Naive thymus-derived CD4-positive, alpha-beta T cell (primary cell): ENCODE data around the gene TMEM176A. TPM values are rescaled to one million over a fixed set of nuclear protein-coding genes. Genes with fewer than 3 reads are reported as not detected.
"Not testable (repeated sequence)": the region's sequence is repeated elsewhere in the genome, so short reads cannot be mapped to it uniquely, and the experiment has no call there.

Experiments used
- ATAC-seq: fragments of 150-1000 bp; cut with Tn5 transposase; 2 replicates; pipeline ENCODE4 v1.10.0; 2021; ENCODE audit warnings: mild to moderate bottlenecking, moderate library complexity
- CTCF ChIA-PET: fragments of 350-600 bp; sonication (Branson Sonifier 250); formaldehyde crosslinking; loops from one replicate; lab custom pipeline; 2021; ENCODE audit warnings: antibody characterized with exemption; lab: Charles Lee
- POLR2A ChIA-PET: fragments of 350-600 bp; sonication (Branson Sonifier 250); formaldehyde crosslinking; loops from one replicate; lab custom pipeline; 2021; ENCODE audit warnings: antibody characterized with exemption, inconsistent platforms; lab: Charles Lee
- DNase-seq, 9 donors: peaks; one replicate each; pipeline versions ENCODE4 v3.0.0 to v3.0.0-alpha.2; 2020 to 2022; ENCODE audit warnings: mixed read lengths in 1 of 9
- H3K27ac ChIP-seq: one replicate; pipeline ENCODE4 v1.7.0; 2013; ENCODE audit warnings: mild to moderate bottlenecking, low read depth, low read length, moderate library complexity
- H3K27me3 ChIP-seq, 2 donors: one replicate each; pipeline ENCODE4 v1.7.0; 2013; ENCODE audit warnings: low read length in 2 of 2, mild to moderate bottlenecking in 2 of 2, moderate library complexity in 2 of 2; ENCODE audit not compliant: control insufficient read depth in 2 of 2, insufficient read depth in 2 of 2
- H3K36me3 ChIP-seq, 3 experiments: 1 replicate in 2 of 3; 2 replicates in 1 of 3; pipeline ENCODE4 v1.7.0; 2013; ENCODE audit warnings: low read length in 3 of 3, mild to moderate bottlenecking in 3 of 3, moderate library complexity in 1 of 3; ENCODE audit not compliant: insufficient read depth in 3 of 3, control insufficient read depth in 2 of 3
- H3K4me1 ChIP-seq, 2 donors: one replicate each; pipeline ENCODE4 v1.7.0; 2013; ENCODE audit warnings: low read length in 2 of 2, mild to moderate bottlenecking in 2 of 2, moderate library complexity in 1 of 2; ENCODE audit not compliant: control insufficient read depth in 2 of 2, insufficient read depth in 2 of 2
- H3K4me3 ChIP-seq: 2 replicates; pipeline ENCODE4 v1.7.0; 2013; ENCODE audit warnings: mild to moderate bottlenecking, low read length
- H3K9me3 ChIP-seq, 3 experiments: 1 replicate in 2 of 3; 2 replicates in 1 of 3; pipeline ENCODE4 v1.7.0; 2013; ENCODE audit warnings: low read length in 3 of 3; ENCODE audit not compliant: control insufficient read depth in 2 of 3
- H3K27ac Mint-ChIP-seq, 9 donors: one replicate each; pipeline ENCODE4 v1.8.0; 2020 to 2022; ENCODE audit warnings: mixed read lengths in 9 of 9, mild to moderate bottlenecking in 8 of 9, moderate library complexity in 5 of 9, inconsistent platforms in 2 of 9
- H3K27me3 Mint-ChIP-seq, 5 donors: one replicate each; pipeline ENCODE4 v1.8.0; 2021 to 2022; ENCODE audit warnings: mixed read lengths in 5 of 5, mild to moderate bottlenecking in 1 of 5
- H3K36me3 Mint-ChIP-seq, 5 donors: one replicate each; pipeline ENCODE4 v1.8.0; 2020 to 2022; ENCODE audit warnings: mixed read lengths in 5 of 5, mild to moderate bottlenecking in 3 of 5, inconsistent platforms in 1 of 5
- H3K4me1 Mint-ChIP-seq, 7 donors: one replicate each; pipeline ENCODE4 v1.8.0; 2020 to 2022; ENCODE audit warnings: mixed read lengths in 7 of 7, mild to moderate bottlenecking in 3 of 7, inconsistent platforms in 1 of 7
- H3K4me3 Mint-ChIP-seq, 10 donors: one replicate each; pipeline ENCODE4 v1.8.0; 2020 to 2022; ENCODE audit warnings: mild to moderate bottlenecking in 10 of 10, mixed read lengths in 10 of 10, moderate library complexity in 6 of 10, inconsistent platforms in 2 of 10
- H3K9me3 Mint-ChIP-seq, 11 donors: one replicate each; pipeline ENCODE4 v1.8.0; 2020 to 2022; ENCODE audit warnings: mixed read lengths in 11 of 11, mild to moderate bottlenecking in 4 of 11, inconsistent platforms in 1 of 11, moderate library complexity in 1 of 11
- intact Hi-C, 2 donors: fragments of 100-400 bp; cut with micrococcal nuclease; formaldehyde crosslinking; loops; one replicate each; pipeline ENCODE4 v1.15.1; 2023
- polyA plus RNA-seq, 2 donors: library from polyadenylated mRNA; unstranded; fragments of 300-500 nt; fragmentation: Illumina TruSeq; gene quantifications; one replicate each; pipeline ENCODE4 v1.2.3, GENCODE V29; 2021
- total RNA-seq, 6 experiments: library from RNA in 5 of 6; stranded (reverse) in 5 of 6; gene quantifications; 1 replicate in 5 of 6; 2 replicates in 1 of 6; pipeline ENCODE4 v1.2.3 and lab custom pipeline; 2021 to 2026

TMEM176A gene
- total and polyA plus RNA-seq, 7 experiments from 2014 or later, result 0.35 to 4.4 (median 1.3) TPM; not detected in 2

DNA sequence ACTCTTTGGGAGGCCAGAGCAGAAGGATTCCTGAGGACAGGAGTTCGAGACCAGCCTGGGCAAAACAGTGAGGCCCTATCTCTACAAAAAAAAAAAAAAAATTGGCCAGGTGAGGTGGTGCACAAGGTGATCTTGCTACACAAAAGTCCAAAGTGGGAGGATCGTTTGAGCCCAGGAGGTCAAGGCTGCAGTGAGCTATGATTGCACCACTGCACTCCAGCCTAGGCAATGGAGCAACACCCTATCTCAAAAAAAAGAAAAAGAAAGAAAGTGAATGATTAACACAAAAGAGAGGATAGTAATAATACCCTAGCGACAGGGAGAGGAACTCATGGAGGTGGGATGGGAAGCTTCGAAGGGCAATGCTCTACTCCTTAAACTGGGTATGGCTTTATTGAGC is 30.8 kb upstream of the TMEM176A start:
- Histone ChIP-seq H3K4me1 (no peaks in the 10 kb centered on the region), H3K36me3 (no peaks in the 10 kb centered on the region), H3K9me3 (no peaks in the 10 kb centered on the region), H3K27me3 (no peaks in the 10 kb centered on the region), H3K4me3 (no peak overlapping the region), H3K27ac (no peak overlapping the region)
- intact Hi-C loops, result loop anchor here in 1 of 2 donors (10.0 kb wide), 3 partner anchors 125 to 345 kb away; no protein-coding TSS in a partner anchor
- CTCF ChIA-PET, result interaction anchor here (0.6 to 1.0 kb wide), 3 partner anchors 9 to 115 kb away, joined by 3 to 6 read pairs (median 4); no protein-coding TSS in a partner anchor
- H3K9me3 Mint-ChIP-seq, result peaks cover 6 to 25% (median 14%) of the 10 kb centered on the region in 11 donors
- DNase-seq, result no peak
- no peak for ATAC-seq
- peaks cover 0 to 12% (median 6%) of the 10 kb centered on the region in 5 donors for H3K36me3 Mint-ChIP-seq
- no peak overlapping the region for H3K4me3 Mint-ChIP-seq
- POLR2A ChIA-PET, result interaction anchor here (0.5 to 0.7 kb wide), 2 partner anchors 28 to 94 kb away, joined by 3 to 4 read pairs; no protein-coding TSS in a partner anchor
- H3K27ac Mint-ChIP-seq, result no peak overlapping the region
- peaks cover 0 to 36% (median 0%) of the 10 kb centered on the region in 5 donors for H3K27me3 Mint-ChIP-seq
- H3K4me1 Mint-ChIP-seq, result no peaks in the 10 kb centered on the region

DNA sequence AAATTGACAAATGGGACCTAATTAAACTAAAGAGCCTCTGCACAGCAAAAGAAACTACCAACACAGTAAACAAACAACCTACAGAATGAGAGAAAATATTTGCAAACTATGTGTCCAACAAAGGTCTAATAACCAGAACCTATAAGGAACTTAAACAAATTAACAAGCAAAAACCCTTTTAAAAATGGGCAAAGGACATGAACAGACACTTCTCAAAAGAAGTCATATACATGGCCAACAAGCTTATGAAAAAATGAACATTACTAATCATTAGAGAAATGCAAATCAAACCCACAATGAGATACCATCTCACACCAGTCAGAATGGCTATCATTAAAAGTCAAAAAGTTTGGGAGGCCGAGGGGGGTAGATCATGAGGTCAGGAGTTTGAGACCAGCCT is 26.4 kb upstream of the TMEM176A start:
- DNase-seq, H3K9me3 ChIP-seq, H3K27ac Mint-ChIP-seq, H3K27me3 ChIP-seq, ATAC-seq, H3K27ac ChIP-seq, H3K4me3 Mint-ChIP-seq, H3K36me3 ChIP-seq, H3K4me1 Mint-ChIP-seq, CTCF ChIA-PET, H3K4me1 ChIP-seq, H3K4me3 ChIP-seq: not testable (repeated sequence)
- intact Hi-C loops, result loop anchor here in 1 of 2 donors (10.0 kb wide), 3 partner anchors 121 to 341 kb away; no protein-coding TSS in a partner anchor
- Mint-ChIP-seq H3K9me3 (peaks cover 6 to 31% (median 14%) of the 10 kb centered on the region in 11 donors), H3K27me3 (peaks cover 0 to 54% (median 0%) of the 10 kb centered on the region in 5 donors), H3K36me3 (peaks cover 0 to 12% (median 6%) of the 10 kb centered on the region in 5 donors)
- POLR2A ChIA-PET, result interaction anchor here (0.7 kb wide), 1 partner anchor 118 kb away, joined by 3 read pairs; no protein-coding TSS in a partner anchor

DNA sequence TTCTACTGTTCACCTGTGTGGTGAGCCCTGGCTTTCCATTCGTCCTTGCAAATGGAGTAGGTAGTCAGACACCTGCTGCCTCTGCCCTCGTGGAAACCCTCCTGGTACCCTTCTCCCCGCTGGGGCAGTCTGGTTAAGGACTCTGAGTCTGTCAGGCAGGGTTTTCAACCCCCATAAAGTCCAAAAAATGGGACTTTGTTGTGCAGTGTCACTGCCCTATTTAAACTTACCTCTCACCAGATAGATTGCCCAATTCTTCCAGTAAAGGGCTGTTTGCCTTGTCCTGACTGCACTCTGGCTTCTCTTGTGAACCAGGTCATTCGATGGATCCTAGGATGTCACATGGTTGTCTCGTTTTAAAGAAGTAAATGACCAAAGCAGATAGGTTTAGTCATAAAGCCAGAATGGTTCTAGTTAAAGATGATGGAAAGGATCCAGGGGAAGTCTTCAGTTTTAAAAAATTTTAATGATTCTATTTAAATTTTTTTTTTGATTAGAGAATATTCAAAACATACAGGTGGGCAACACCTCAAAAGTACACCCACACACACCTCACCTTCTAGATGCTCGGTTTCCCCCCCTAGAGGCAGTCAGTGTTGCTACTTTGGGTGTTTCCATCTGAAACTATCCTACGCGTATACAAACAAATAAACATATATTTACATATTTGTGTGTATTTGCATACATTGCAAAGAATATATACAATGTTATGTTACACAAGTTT is 22.4 kb upstream of the TMEM176A start:
- intact Hi-C loops, result loop anchor here (1.0 to 10.0 kb wide), 6 partner anchors 99 to 395 kb away; no protein-coding TSS in a partner anchor
- ChIA-PET CTCF (interaction anchor here (0.6 to 1.3 kb wide), 14 partner anchors 8 to 422 kb away, joined by 3 to 5 read pairs (median 3); partner anchors contain the start of gene GIMAP6), POLR2A (no interaction called here)
- ATAC-seq (no peak), DNase-seq (no peak)
- H3K9me3 Mint-ChIP-seq, result peaks cover 6 to 19% (median 10%) of the 10 kb centered on the region in 11 donors
- no peaks in the 10 kb centered on the region for H3K36me3 ChIP-seq
- no peak overlapping the region for H3K4me3 Mint-ChIP-seq
- no peak overlapping the region for H3K27ac ChIP-seq
- no peaks in the 10 kb centered on the region for H3K27me3 ChIP-seq
- H3K9me3 ChIP-seq, result no peaks in the 10 kb centered on the region
- H3K4me1 Mint-ChIP-seq, result peaks cover 0 to 8% (median 4%) of the 10 kb centered on the region in 7 donors
- no peaks in the 10 kb centered on the region for H3K4me1 ChIP-seq
- no peak overlapping the region for H3K27ac Mint-ChIP-seq
- no peak overlapping the region for H3K4me3 ChIP-seq
- peaks cover 0 to 9% (median 5%) of the 10 kb centered on the region in 5 donors for H3K36me3 Mint-ChIP-seq
- H3K27me3 Mint-ChIP-seq, result peaks cover 0 to 47% (median 0%) of the 10 kb centered on the region in 5 donors

GRCh38 chr7:150778738-150779301 is 21.7 kb upstream of the TMEM176A start:
- H3K4me3 ChIP-seq, result no peak overlapping the region
- DNase-seq (peak; percentile 31 to 76 (median 60)), ATAC-seq (peak; percentile 88)
- intact Hi-C loops, result loop anchor here (1.0 to 10.0 kb wide), 6 partner anchors 98 to 394 kb away; no protein-coding TSS in a partner anchor
- Mint-ChIP-seq H3K4me3 (no peak overlapping the region), H3K9me3 (peaks cover 2 to 12% (median 5%) of the 10 kb centered on the region in 11 donors), H3K27ac (no peak overlapping the region), H3K27me3 (peaks cover 0 to 42% (median 0%) of the 10 kb centered on the region in 5 donors), H3K36me3 (peaks cover 0 to 4% (median under 1%) of the 10 kb centered on the region in 5 donors), H3K4me1 (peaks cover 0 to 8% (median 4%) of the 10 kb centered on the region in 7 donors)
- ChIA-PET CTCF (interaction anchor here (0.6 to 1.3 kb wide), 14 partner anchors 8 to 423 kb away, joined by 3 to 5 read pairs (median 3); partner anchors contain the start of gene GIMAP6), POLR2A (no interaction called here)
- no peaks in the 10 kb centered on the region for H3K9me3 ChIP-seq
- no peaks in the 10 kb centered on the region for H3K4me1 ChIP-seq
- no peaks in the 10 kb centered on the region for H3K36me3 ChIP-seq
- no peak overlapping the region for H3K27ac ChIP-seq
- no peaks in the 10 kb centered on the region for H3K27me3 ChIP-seq

DNA sequence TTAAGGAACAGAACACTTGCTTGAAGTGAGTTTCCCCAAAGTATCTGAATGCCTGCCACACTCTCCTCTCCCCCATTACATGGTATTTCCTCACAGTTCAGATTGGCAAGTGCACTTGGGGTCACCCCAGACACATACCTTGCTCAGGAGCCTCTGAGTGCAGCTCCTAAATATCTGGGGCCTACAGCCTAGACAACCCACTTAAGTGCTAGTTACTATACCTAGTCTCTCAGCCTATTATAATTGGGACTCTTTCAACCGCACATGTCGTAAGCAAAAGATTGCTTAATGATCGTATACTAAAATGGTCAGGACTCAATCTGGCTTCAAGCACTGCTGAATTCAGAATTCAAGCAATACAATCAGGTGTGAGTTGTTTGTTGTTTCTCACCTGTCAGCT is 20.3 kb upstream of the TMEM176A start:
- Histone ChIP-seq H3K4me3 (no peak overlapping the region), H3K4me1 (no peaks in the 10 kb centered on the region), H3K27ac (no peak overlapping the region), H3K9me3 (no peaks in the 10 kb centered on the region), H3K36me3 (no peaks in the 10 kb centered on the region), H3K27me3 (no peaks in the 10 kb centered on the region)
- DNase-seq (no peak), ATAC-seq (no peak)
- Mint-ChIP-seq H3K36me3 (no peaks in the 10 kb centered on the region), H3K9me3 (peaks cover 0 to under 1% (median 0%) of the 10 kb centered on the region in 11 donors), H3K27me3 (peaks cover 0 to 33% (median 9%) of the 10 kb centered on the region in 5 donors), H3K4me1 (peaks cover 0 to 8% (median 4%) of the 10 kb centered on the region in 7 donors), H3K27ac (no peak overlapping the region), H3K4me3 (no peak overlapping the region)
- intact Hi-C loops, result no loop called here
- CTCF ChIA-PET, result no interaction called here
- POLR2A ChIA-PET, result no interaction called here

DNA sequence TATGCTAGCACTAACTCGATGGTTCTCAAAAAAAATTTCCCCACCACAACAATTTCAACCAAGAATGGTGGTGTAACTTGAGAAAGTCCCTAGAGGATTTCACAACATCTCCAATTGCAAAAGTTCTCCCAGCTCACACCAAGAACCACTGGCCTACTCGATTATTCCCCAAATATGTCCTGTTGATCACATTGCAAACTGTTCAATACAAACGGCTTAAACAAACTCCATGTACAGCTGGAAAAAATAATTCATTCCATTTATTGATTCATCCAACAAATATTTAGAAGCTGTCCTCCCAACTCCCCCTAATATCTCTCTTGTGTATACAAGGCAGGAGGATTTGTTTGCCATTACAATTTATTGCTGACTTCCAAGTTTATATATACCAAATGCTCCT is 19.5 kb upstream of the TMEM176A start:
- no peak overlapping the region for H3K4me3 Mint-ChIP-seq
- no peaks in the 10 kb centered on the region for H3K27me3 ChIP-seq
- no peaks in the 10 kb centered on the region for H3K36me3 ChIP-seq
- ChIA-PET CTCF (interaction anchor here (0.5 to 0.6 kb wide), 2 partner anchors 447 to 645 kb away, joined by 3 read pairs; no protein-coding TSS in a partner anchor), POLR2A (no interaction called here)
- H3K36me3 Mint-ChIP-seq, result no peaks in the 10 kb centered on the region
- peaks cover 0 to 10% (median 6%) of the 10 kb centered on the region in 7 donors for H3K4me1 Mint-ChIP-seq
- intact Hi-C loops, result no loop called here
- DNase-seq, result no peak
- H3K27me3 Mint-ChIP-seq, result peaks cover 0 to 31% (median 15%) of the 10 kb centered on the region in 5 donors
- H3K4me1 ChIP-seq, result no peaks in the 10 kb centered on the region
- no peak for ATAC-seq
- H3K27ac Mint-ChIP-seq, result no peak overlapping the region
- no peaks in the 10 kb centered on the region for H3K9me3 Mint-ChIP-seq
- H3K4me3 ChIP-seq, result no peak overlapping the region
- no peak overlapping the region for H3K27ac ChIP-seq
- no peaks in the 10 kb centered on the region for H3K9me3 ChIP-seq
